Osteoblast (primary cell): ENCODE measurements around the gene PRKAG2. TPM values are rescaled to one million over a fixed set of nuclear protein-coding genes. Genes with fewer than 3 reads are reported as not detected.

Source experiments
- DNase-seq: peaks from one replicate; pipeline ENCODE4 v3.0.0; 2011; ENCODE audit warnings: low spot score, mixed read lengths; ENCODE audit not compliant: insufficient read length; ENCODE audit errors: missing footprints
- H2AFZ ChIP-seq: 2 replicates; pipeline ENCODE4 v1.6.0; 2011; ENCODE audit warnings: mild to moderate bottlenecking, low read length
- H3K27ac ChIP-seq: 2 replicates; pipeline ENCODE4 v1.5.1; 2011; ENCODE audit warnings: mild to moderate bottlenecking, low read depth, low read length, moderate library complexity
- H3K27me3 ChIP-seq: 2 replicates; pipeline ENCODE4 v1.6.0; 2012; ENCODE audit warnings: mild to moderate bottlenecking, control low read depth, inconsistent platforms, low read length, moderate library complexity; ENCODE audit not compliant: insufficient read depth
- H3K36me3 ChIP-seq: 2 replicates; pipeline ENCODE4 v1.5.1; 2011; ENCODE audit warnings: mild to moderate bottlenecking, low read length, control low read depth, moderate library complexity; ENCODE audit not compliant: insufficient read depth
- H3K4me1 ChIP-seq: 2 replicates; pipeline ENCODE4 v1.5.1; 2011; ENCODE audit warnings: mild to moderate bottlenecking, low read length, control low read depth, moderate library complexity; ENCODE audit not compliant: insufficient read depth
- H3K4me2 ChIP-seq: 2 replicates; pipeline ENCODE4 v1.6.0; 2011; ENCODE audit warnings: mild to moderate bottlenecking, low read length; ENCODE audit not compliant: insufficient read depth
- H3K4me3 ChIP-seq: fragments of 200-600 bp; sonication (generic); 3 replicates; pipeline ENCODE4 v1.5.1; 2012; ENCODE audit warnings: mild to moderate bottlenecking, low read length, inconsistent platforms; ENCODE audit not compliant: insufficient read depth
- H3K79me2 ChIP-seq: 2 replicates; pipeline ENCODE4 v1.6.0; 2012; ENCODE audit warnings: mild to moderate bottlenecking, low read length, control low read depth, inconsistent platforms; ENCODE audit not compliant: insufficient read depth
- H3K9me3 ChIP-seq: 2 replicates; pipeline ENCODE4 v1.5.1; 2011; ENCODE audit warnings: low read depth, low read length, control low read depth
- H4K20me1 ChIP-seq: 2 replicates; pipeline ENCODE4 v1.6.0; 2012; ENCODE audit warnings: mild to moderate bottlenecking, low read length, control low read depth; ENCODE audit not compliant: insufficient read depth
- total RNA-seq: library from RNA; depleted of rRNA; stranded (reverse); fragments of >200 nt; gene quantifications from 2 replicates; pipeline ENCODE4 v1.2.3, GENCODE V29; 2012
- TF ChIP-seq, protein P1 (sequence below): IDR thresholded peaks from 2 replicates; pipeline ENCODE4 v1.5.1; 2011; ENCODE audit warnings: mild to moderate bottlenecking, low read depth, low read length, moderate library complexity; ENCODE audit errors: extremely low read depth

Gene PRKAG2
- total RNA-seq, 1 donor, result 20.6 TPM

DNA sequence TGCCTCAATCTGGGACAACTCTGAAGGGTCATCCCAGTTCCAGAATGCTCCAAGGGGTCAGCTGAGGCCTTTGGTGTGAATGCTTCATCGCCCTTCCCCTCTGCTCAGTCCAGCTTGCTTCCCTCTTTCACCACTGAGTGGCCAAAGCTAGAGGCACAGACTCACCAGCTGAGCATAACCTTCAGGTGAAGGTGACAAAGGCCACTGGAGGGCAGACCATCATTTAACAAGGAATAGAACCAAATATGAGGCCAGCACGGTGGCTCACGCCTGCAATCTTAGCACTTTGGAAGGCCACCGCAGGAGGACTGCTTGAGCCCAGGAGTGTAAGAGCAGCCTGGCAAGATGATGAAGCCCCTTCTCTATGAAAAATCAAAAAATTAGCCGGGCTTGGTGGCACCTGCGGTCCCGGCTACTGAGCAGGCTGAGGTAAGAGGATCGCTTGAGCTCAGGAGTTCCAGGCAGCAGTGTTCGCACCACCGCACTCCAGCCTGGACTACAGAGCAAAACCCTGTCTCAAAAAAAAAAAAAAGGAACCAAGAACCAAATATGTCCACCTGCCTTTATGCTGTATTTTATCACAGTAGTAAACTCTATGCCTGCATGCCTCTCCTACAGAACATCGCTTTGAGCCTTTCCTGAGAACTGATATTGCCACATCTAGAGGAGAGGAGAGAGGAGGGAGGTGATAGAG is 13.4 kb downstream of the PRKAG2 start:
- Histone ChIP-seq H3K27me3 (peaks cover 3% of the 10 kb centered on the region), H3K9me3 (no peaks in the 10 kb centered on the region), H4K20me1 (no peaks in the 10 kb centered on the region), H2AFZ (no peak overlapping the region), H3K4me3 (no peak overlapping the region), H3K36me3 (no peaks in the 10 kb centered on the region), H3K27ac (no peak overlapping the region), H3K4me1 (no peaks in the 10 kb centered on the region), H3K79me2 (no peaks in the 10 kb centered on the region), H3K4me2 (no peak overlapping the region)
- peak; percentile 32 for DNase-seq
- TF ChIP-seq, protein P1, sequence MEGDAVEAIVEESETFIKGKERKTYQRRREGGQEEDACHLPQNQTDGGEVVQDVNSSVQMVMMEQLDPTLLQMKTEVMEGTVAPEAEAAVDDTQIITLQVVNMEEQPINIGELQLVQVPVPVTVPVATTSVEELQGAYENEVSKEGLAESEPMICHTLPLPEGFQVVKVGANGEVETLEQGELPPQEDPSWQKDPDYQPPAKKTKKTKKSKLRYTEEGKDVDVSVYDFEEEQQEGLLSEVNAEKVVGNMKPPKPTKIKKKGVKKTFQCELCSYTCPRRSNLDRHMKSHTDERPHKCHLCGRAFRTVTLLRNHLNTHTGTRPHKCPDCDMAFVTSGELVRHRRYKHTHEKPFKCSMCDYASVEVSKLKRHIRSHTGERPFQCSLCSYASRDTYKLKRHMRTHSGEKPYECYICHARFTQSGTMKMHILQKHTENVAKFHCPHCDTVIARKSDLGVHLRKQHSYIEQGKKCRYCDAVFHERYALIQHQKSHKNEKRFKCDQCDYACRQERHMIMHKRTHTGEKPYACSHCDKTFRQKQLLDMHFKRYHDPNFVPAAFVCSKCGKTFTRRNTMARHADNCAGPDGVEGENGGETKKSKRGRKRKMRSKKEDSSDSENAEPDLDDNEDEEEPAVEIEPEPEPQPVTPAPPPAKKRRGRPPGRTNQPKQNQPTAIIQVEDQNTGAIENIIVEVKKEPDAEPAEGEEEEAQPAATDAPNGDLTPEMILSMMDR, result no peak

DNA sequence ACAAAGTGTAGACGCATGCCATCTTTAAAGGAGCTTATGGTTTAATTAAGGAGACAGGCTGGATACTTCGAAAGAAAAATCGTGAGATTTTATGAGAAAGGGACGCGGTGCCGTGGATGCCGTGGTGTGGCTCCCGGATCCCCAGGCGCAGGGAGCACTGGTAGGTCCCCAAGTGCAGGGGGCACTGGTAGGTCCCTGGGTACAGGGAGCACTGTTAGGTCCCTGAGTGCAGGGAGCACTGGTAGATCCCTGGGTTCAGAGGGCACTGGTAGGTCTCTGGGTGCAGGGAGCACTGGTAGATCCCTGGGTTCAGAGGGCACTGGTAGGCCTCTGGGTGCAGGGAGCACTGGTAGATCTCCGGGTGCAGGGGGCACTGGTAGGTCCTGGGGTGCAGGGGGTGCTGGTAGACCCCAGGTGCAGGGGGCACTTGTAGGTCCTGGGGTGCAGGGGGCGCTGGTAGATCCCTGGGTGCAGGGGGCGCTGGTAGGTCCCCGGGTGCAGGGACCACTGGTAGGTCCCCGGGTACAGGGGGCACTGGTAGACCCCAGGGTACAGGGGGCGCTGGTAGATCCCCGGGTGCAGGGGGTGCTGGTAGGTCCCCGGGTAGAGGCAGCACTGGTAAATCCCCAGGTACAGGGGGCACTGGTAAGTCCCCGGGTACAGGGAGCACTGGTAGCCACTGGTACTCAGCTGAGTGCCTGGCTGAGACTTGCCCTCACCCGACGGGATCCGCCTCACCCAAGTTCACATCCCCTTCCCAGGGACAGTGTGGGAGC is 14.1 kb downstream of the PRKAG2 start:
- no peaks in the 10 kb centered on the region for H4K20me1 ChIP-seq
- no peaks in the 10 kb centered on the region for H3K79me2 ChIP-seq
- no peaks in the 10 kb centered on the region for H3K9me3 ChIP-seq
- no peak overlapping the region for H3K27ac ChIP-seq
- H3K4me2 ChIP-seq, result no peak overlapping the region
- peak; percentile 55 for DNase-seq
- H3K36me3 ChIP-seq, result no peaks in the 10 kb centered on the region
- H3K4me1 ChIP-seq, result no peaks in the 10 kb centered on the region
- TF ChIP-seq, protein P1, result no peak
- H2AFZ ChIP-seq, result no peak overlapping the region
- H3K27me3 ChIP-seq, result peaks cover 3% of the 10 kb centered on the region
- no peak overlapping the region for H3K4me3 ChIP-seq

DNA sequence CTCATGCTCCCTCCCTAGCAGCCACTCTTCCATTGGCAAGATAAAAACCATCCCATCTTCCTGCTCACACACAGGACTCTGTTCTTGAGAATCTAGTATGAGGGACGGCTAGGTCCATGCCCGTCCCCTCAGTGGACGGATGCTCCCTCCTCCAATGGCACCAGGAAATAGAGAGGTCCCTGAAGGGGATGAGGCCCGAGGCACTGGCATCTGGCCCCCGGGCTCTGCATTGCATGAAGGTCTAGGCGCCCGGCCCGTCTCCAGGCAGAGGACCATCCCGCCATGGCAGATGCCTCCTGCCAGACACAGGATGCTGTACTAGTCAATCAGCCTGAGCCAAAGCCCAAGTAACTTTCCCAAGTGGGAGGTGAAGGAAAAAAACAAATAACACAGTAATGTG is 15.0 kb downstream of the PRKAG2 start:
- Histone ChIP-seq H3K9me3 (no peaks in the 10 kb centered on the region), H3K4me3 (no peak overlapping the region), H3K4me1 (no peaks in the 10 kb centered on the region), H3K79me2 (no peaks in the 10 kb centered on the region), H4K20me1 (no peaks in the 10 kb centered on the region), H3K4me2 (no peak overlapping the region), H3K27ac (no peak overlapping the region), H2AFZ (no peak overlapping the region), H3K36me3 (no peaks in the 10 kb centered on the region), H3K27me3 (peaks cover 3% of the 10 kb centered on the region)
- DNase-seq, result peak; percentile 44
- TF ChIP-seq, protein P1, result no peak

DNA sequence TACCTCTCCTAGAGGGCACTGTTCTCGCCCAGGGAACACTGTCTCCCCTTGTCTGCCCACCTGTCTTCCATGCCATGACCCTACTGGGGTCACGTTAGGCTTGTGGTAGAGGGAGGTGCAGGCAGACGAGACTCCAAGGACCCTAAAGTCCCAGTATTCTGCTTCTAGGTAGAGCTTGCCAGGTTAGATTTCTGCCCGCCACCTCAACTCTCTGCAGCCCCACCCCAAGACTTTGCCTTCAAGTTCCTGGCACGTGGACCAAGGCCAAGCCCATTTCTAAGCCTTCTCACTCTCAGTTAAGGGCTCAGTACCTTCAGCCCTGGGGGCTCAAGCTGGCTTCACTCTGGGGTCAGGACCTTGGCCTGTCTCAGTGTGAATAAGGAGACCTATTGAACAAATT is 16.1 kb downstream of the PRKAG2 start:
- Histone ChIP-seq H3K4me1 (no peaks in the 10 kb centered on the region), H3K79me2 (no peaks in the 10 kb centered on the region), H3K4me3 (no peak overlapping the region), H4K20me1 (no peaks in the 10 kb centered on the region), H2AFZ (no peak overlapping the region), H3K4me2 (no peak overlapping the region), H3K27me3 (peaks cover 7% of the 10 kb centered on the region), H3K9me3 (no peaks in the 10 kb centered on the region), H3K27ac (no peak overlapping the region), H3K36me3 (no peaks in the 10 kb centered on the region)
- DNase-seq, result peak; percentile 65
- TF ChIP-seq, protein P1, result no peak
